Neural cell (in vitro differentiated cells): Measurements from ENCODE around the gene ZC3H4.

Experiments used
- CTCF ChIP-seq: fragments of 450-650 bp; IDR thresholded peaks from 2 replicates; pipeline ENCODE4 v1.5.1; 2014; ENCODE audit warnings: antibody characterized with exemption, mild to moderate bottlenecking, moderate library complexity; ENCODE audit not compliant: poor library complexity, severe bottlenecking
- EP300 ChIP-seq: fragments of 450-650 bp; conservative IDR thresholded peaks from 2 replicates; pipeline ENCODE4 v1.6.1; 2014; ENCODE audit warnings: antibody characterized with exemption, mild to moderate bottlenecking, moderate library complexity; ENCODE audit not compliant: poor library complexity, severe bottlenecking
- EZH2 ChIP-seq: fragments of 200-600, 300-800 bp; shearing (Covaris generic), sonication (generic); IDR thresholded peaks from 2 replicates; pipeline ENCODE4 v1.6.1; 2014; ENCODE audit warnings: antibody characterized with exemption, low read length, borderline replicate concordance, mild to moderate bottlenecking; ENCODE audit not compliant: insufficient read depth, poor library complexity, severe bottlenecking
- MXI1 ChIP-seq: fragments of 450-650 bp; conservative IDR thresholded peaks from 2 replicates; pipeline ENCODE4 v1.6.1; 2014; ENCODE audit warnings: antibody characterized with exemption, mild to moderate bottlenecking; ENCODE audit not compliant: poor library complexity, severe bottlenecking
- POLR2AphosphoS5 ChIP-seq: IDR thresholded peaks from 2 replicates; pipeline ENCODE4 v1.6.1; 2012
- RAD21 ChIP-seq: fragments of 450-650 bp; conservative IDR thresholded peaks from 2 replicates; pipeline ENCODE4 v1.6.1; 2014; ENCODE audit warnings: antibody characterized with exemption, mild to moderate bottlenecking, moderate library complexity
- SMC3 ChIP-seq: fragments of 450-650 bp; conservative IDR thresholded peaks from 2 replicates; pipeline ENCODE4 v1.6.1; 2014; ENCODE audit warnings: antibody characterized with exemption, mild to moderate bottlenecking, moderate library complexity; ENCODE audit not compliant: poor library complexity
- TAF1 ChIP-seq: IDR thresholded peaks from 2 replicates; pipeline ENCODE4 v1.6.1; 2012; ENCODE audit warnings: low read depth

GRCh38 chr19:47023448-47023794, 90.2 kb downstream of the ZC3H4 start:
- TF ChIP-seq CTCF = no peak
- no peak for TF ChIP-seq EZH2
- no peak for TF ChIP-seq POLR2AphosphoS5
- no peak for TF ChIP-seq EP300
- TF ChIP-seq TAF1 = no peak
- no peak for TF ChIP-seq RAD21
- TF ChIP-seq MXI1 = no peak
- TF ChIP-seq SMC3 = no peak
